Thyroid gland (tissue), 4 donors: ENCODE results near the gene SKIC2. TPM values are rescaled to one million over a fixed set of nuclear protein-coding genes. Genes with fewer than 3 reads are reported as not detected.

ENCODE experiments used
- DNase-seq, 2 donors: peaks; one replicate each; pipeline ENCODE4 v3.0.0-alpha.2; 2019
- H3K27ac ChIP-seq, 3 donors: fragments of 200-600 bp; sonication (generic); 1 replicate in 2 of 3; 2 replicates in 1 of 3; pipeline ENCODE4 v1.5.1; 2016 to 2019; ENCODE audit warnings: mild to moderate bottlenecking in 1 of 3, moderate library complexity in 1 of 3
- H3K27me3 ChIP-seq: fragments of 200-600 bp; sonication (generic); one replicate; pipeline ENCODE4 v1.5.1; 2019
- H3K36me3 ChIP-seq, 2 donors: fragments of 200-600 bp; sonication (generic); one replicate each; pipeline ENCODE4 v1.5.1; 2016 to 2019
- H3K4me1 ChIP-seq, 2 donors: fragments of 200-600 bp; sonication (generic); one replicate each; pipeline ENCODE4 v1.5.1; 2017 to 2019
- H3K4me3 ChIP-seq, 3 donors: fragments of 200-600 bp; sonication (generic); replicated peaks in 1 of 3; 1 replicate in 2 of 3; 2 replicates in 1 of 3; pipeline ENCODE4 v1.5.1; 2016; ENCODE audit warnings: mild to moderate bottlenecking in 1 of 3
- H3K9me3 ChIP-seq: fragments of 200-600 bp; sonication (generic); one replicate; pipeline ENCODE4 v1.5.1; 2017
- CTCF ChIP-seq, 6 experiments: fragments of 200-600 bp in 3 of 6; fragments of 450-650 bp in 3 of 6; sonication (generic) in 3 of 6; IDR thresholded peaks; one replicate each; pipeline ENCODE4 v1.5.1; 2016 to 2019; ENCODE audit warnings: antibody characterized with exemption in 6 of 6, mild to moderate bottlenecking in 2 of 6, inconsistent platforms in 1 of 6, moderate library complexity in 1 of 6
- POLR2A ChIP-seq, 2 donors: fragments of 450-650 bp; IDR thresholded peaks; one replicate each; pipeline ENCODE4 v1.6.1; 2017; ENCODE audit warnings: antibody characterized with exemption in 2 of 2, mild to moderate bottlenecking in 2 of 2, moderate library complexity in 1 of 2
- WGBS, 2 donors: methylation state at CpG; one replicate each; pipeline ENCODE4 v1.1.5; 2017; 5-methylcytosine and 5-hydroxymethylcytosine counted together
- intact Hi-C: fragments of 100-400 bp; cut with DNase I; formaldehyde crosslinking; loops from one replicate; pipeline ENCODE4 v1.15.1; 2023
- total RNA-seq, 4 donors: library from RNA; depleted of rRNA; stranded (reverse); fragments of >200 nt; gene quantifications; one replicate each; pipeline ENCODE4 v1.2.3, GENCODE V29; 2016

SKIC2 gene
- total RNA-seq, 4 donors from 2014 or later, result 35.1 to 47.1 (median 39.4) TPM

- intact Hi-C loops, result loop anchor here (5.0 kb wide), 1 partner anchor 56 kb away; the partner anchor contains the start of gene EHMT2
- H3K27ac ChIP-seq, result no peak overlapping the region
- H3K36me3 ChIP-seq, result peaks cover 47 to 54% of the 10 kb centered on the region in 2 donors
- H3K4me1 ChIP-seq, result peaks cover under 1 to 4% of the 10 kb centered on the region in 2 donors
- H3K27me3 ChIP-seq, result no peaks in the 10 kb centered on the region
- no peak for DNase-seq
- H3K4me3 ChIP-seq, result no peak overlapping the region
- 80 to 84% methylated on average over 5 of the region's 5 CpGs for WGBS, 2 donors
- TF ChIP-seq CTCF (IDR thresholded peaks at IDR 0.05) (no peak), POLR2A (IDR thresholded peaks at IDR 0.05) (no peak)
- H3K9me3 ChIP-seq, result no peaks in the 10 kb centered on the region
Measured at GRCh38 chr6:31952890-31953289, 6.1 kb upstream of the SKIC2 start.

- TF ChIP-seq POLR2A (IDR thresholded peaks at IDR 0.05) (no peak), CTCF (IDR thresholded peaks at IDR 0.05) (no peak)
- peaks cover 9 to 12% of the 10 kb centered on the region in 2 donors for H3K4me1 ChIP-seq
- H3K27me3 ChIP-seq, result no peaks in the 10 kb centered on the region
- peaks cover 47 to 54% of the 10 kb centered on the region in 2 donors for H3K36me3 ChIP-seq
- 94 to 98% methylated on average over 28 of the region's 28 CpGs for WGBS, 2 donors
- H3K27ac ChIP-seq, result no peak overlapping the region
- intact Hi-C loops, result loop anchor here (5.0 kb wide), 1 partner anchor 57 kb away; the partner anchor contains the start of gene EHMT2
- no peaks in the 10 kb centered on the region for H3K9me3 ChIP-seq
- no peak overlapping the region for H3K4me3 ChIP-seq
- no peak for DNase-seq
Measured at GRCh38 chr6:31954511-31954910, 4.5 kb upstream of the SKIC2 start.

- DNase-seq, result no peak
- no peak overlapping the region for H3K4me3 ChIP-seq
- no peaks in the 10 kb centered on the region for H3K9me3 ChIP-seq
- TF ChIP-seq POLR2A (IDR thresholded peaks at IDR 0.05), result no peak
- TF ChIP-seq CTCF (IDR thresholded peaks at IDR 0.05), result no peak
- intact Hi-C loops, result no loop called here
- WGBS, 2 donors, result 97 to 98% methylated on average over 3 of the region's 3 CpGs
- peaks cover 52 to 53% of the 10 kb centered on the region in 2 donors for H3K36me3 ChIP-seq
- no peaks in the 10 kb centered on the region for H3K27me3 ChIP-seq
- peaks cover 11 to 19% of the 10 kb centered on the region in 2 donors for H3K4me1 ChIP-seq
- no peak overlapping the region for H3K27ac ChIP-seq
Measured at GRCh38 chr6:31956796-31957195, 2.2 kb upstream of the SKIC2 start.

GRCh38 chr6:31958412-31958740 is 599 bp upstream of the SKIC2 start:
- peaks cover 11 to 19% of the 10 kb centered on the region in 2 donors for H3K4me1 ChIP-seq
- H3K9me3 ChIP-seq, result no peaks in the 10 kb centered on the region
- H3K4me3 ChIP-seq, result peak overlapping the region; percentile 56 to 99 (median 89)
- WGBS, 2 donors, result 7 to 10% methylated on average over 11 of the region's 11 CpGs
- H3K27me3 ChIP-seq, result no peaks in the 10 kb centered on the region
- no peak for DNase-seq
- intact Hi-C loops, result no loop called here
- TF ChIP-seq CTCF (IDR thresholded peaks at IDR 0.05), result no peak
- TF ChIP-seq POLR2A (IDR thresholded peaks at IDR 0.05), result no peak
- H3K36me3 ChIP-seq, result peaks cover 53 to 60% of the 10 kb centered on the region in 2 donors
- H3K27ac ChIP-seq, result peak overlapping the region; percentile 55 to 76 (median 63)

- H3K4me1 ChIP-seq, result peaks cover 11 to 19% of the 10 kb centered on the region in 2 donors
- H3K4me3 ChIP-seq, result no peak overlapping the region
- no peak for DNase-seq
- peaks cover 36 to 57% of the 10 kb centered on the region in 2 donors for H3K36me3 ChIP-seq
- TF ChIP-seq CTCF (IDR thresholded peaks at IDR 0.05) (no peak), POLR2A (IDR thresholded peaks at IDR 0.05) (no peak)
- intact Hi-C loops, result loop anchor here (10.0 kb wide), 1 partner anchor 287 kb away; no protein-coding TSS in a partner anchor
- H3K27ac ChIP-seq, result no peak overlapping the region
- H3K9me3 ChIP-seq, result no peaks in the 10 kb centered on the region
- WGBS, 2 donors, result 97% methylated on average over 12 of the region's 12 CpGs
- no peaks in the 10 kb centered on the region for H3K27me3 ChIP-seq
Measured at GRCh38 chr6:31961616-31962015, 2.6 kb downstream of the SKIC2 start.
